Measurements from ENCODE around the gene UST.

Gene UST

DNA sequence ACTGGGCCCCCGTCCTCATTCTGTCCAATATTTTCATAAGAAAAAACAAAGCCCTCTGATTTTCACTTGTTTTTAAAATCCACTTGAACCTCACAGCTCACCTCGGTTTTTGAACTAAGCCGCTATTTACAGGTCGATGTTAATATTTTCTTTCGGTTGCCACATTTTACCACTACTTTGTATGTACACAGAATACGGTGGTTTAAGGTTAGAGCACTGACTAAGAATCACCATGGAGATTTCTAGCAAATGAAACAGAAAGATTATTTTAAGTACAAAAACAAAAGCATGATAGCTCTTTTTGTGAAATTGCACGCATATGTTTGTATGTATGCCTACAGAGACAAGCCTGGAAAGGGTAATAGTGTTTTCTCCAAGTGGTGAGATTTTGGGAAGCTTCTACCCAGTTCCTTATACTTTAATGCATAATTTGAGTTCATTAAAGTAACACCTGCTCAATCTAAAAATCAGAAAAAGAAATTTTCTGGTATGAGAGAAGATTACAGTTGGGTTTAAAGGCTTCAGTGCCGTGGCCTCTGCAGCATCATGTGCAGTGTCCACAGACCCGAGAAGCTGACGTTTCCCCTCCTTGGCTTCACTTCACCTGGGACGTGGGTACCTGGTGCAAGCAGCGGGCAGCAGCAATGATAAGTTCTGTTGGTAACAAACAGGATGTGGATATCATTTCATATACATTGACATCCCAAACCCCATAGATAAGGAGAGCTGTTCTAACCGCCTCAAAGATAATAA, 144.0 kb downstream of the UST start:
- TF ChIP-seq, protein P1, sequence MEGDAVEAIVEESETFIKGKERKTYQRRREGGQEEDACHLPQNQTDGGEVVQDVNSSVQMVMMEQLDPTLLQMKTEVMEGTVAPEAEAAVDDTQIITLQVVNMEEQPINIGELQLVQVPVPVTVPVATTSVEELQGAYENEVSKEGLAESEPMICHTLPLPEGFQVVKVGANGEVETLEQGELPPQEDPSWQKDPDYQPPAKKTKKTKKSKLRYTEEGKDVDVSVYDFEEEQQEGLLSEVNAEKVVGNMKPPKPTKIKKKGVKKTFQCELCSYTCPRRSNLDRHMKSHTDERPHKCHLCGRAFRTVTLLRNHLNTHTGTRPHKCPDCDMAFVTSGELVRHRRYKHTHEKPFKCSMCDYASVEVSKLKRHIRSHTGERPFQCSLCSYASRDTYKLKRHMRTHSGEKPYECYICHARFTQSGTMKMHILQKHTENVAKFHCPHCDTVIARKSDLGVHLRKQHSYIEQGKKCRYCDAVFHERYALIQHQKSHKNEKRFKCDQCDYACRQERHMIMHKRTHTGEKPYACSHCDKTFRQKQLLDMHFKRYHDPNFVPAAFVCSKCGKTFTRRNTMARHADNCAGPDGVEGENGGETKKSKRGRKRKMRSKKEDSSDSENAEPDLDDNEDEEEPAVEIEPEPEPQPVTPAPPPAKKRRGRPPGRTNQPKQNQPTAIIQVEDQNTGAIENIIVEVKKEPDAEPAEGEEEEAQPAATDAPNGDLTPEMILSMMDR (IDR thresholded peaks at IDR 0.05; ENCODE audit: low read depth, low read length), result no peak
- no peak for DNase-seq (ENCODE audit: extremely low read depth, low read depth)

DNA sequence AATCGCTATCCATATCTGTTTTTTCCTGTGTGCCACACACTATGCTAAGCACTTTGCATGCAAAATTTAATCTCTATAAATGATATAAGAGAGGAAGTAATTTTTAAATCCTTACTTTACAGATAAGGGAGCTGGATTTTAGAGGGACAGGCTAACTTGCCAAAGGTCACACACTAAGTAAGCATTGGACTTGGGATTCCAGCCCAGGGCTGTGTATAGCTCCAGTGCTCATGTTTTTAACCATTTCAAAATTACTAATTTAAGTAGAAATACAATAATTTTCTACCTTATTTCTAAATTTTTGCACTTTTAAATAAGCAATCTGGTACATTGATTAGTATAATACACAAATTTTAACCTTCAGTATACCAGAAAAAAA, 144.6 kb downstream of the UST start:
- TF ChIP-seq, protein P1 (IDR thresholded peaks at IDR 0.05; ENCODE audit: low read depth, low read length), result no peak

DNA sequence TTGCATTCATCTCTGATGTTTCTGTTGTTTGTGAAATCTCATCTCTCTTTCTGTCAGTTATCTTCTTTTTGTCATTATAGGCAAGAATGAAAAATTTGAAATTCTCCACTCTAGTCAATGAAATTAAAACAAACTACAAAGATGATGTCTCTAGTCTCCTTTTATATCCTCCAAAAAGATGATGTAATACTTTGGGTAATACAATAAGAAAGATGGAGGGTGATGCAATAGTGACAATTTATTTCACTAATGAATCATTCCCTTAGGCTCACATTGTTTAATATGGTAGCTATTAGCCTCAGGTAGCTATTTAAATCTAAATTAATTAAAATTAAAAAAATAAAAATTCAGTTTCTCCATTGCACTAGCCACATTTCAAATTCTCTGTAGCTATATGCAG, 145.4 kb downstream of the UST start:
- TF ChIP-seq, protein P1 (IDR thresholded peaks at IDR 0.05; ENCODE audit: low read depth, low read length), result no peak

More for the DNA sequence above, 144.6 kb downstream of the UST start:
- DNase-seq (ENCODE audit: extremely low read depth, low read depth), result no peak

DNA sequence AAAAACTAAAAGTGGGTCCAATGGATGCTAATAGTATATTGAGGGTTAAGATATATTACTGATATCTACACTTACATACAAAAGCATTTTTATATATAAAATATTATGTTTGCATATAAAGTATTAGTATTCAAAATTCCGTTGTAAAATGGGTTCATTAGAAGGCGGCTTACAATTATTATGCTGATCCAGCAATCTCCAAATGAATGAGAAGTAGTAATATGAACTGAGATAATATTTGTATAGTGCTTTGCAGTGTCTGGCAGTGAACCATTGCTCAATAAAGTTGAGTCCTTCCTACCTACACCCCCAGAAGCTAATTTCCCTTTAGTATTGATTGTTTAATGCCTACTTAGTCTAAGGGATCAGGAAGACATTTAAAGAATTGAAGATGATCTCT, 146.2 kb downstream of the UST start:
- DNase-seq (ENCODE audit: extremely low read depth, low read depth), result no peak
- TF ChIP-seq, protein P1 (IDR thresholded peaks at IDR 0.05; ENCODE audit: low read depth, low read length), result no peak

More for the DNA sequence above, 145.4 kb downstream of the UST start:
- DNase-seq (ENCODE audit: extremely low read depth, low read depth), result no peak

DNA sequence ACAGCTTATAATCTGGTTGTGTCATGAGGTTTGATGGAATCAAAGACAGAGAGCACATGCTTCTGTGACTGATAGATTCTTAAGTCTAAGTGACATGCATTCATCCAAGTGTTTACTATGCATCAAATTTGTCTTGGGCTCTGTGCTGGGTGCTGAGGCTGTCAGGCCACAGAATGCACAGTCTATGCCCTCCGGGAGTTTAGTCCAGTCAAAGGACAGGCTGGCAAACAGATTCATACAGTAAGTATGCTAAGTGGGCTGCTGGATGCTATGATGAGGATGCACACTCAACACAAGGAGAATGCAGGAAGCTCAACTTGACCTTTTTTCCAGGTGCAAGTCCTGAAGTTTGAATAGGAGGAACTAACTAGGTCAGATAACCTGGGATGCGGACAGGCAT, 146.7 kb downstream of the UST start:
- TF ChIP-seq, protein P1 (IDR thresholded peaks at IDR 0.05; ENCODE audit: low read depth, low read length), result no peak

DNA sequence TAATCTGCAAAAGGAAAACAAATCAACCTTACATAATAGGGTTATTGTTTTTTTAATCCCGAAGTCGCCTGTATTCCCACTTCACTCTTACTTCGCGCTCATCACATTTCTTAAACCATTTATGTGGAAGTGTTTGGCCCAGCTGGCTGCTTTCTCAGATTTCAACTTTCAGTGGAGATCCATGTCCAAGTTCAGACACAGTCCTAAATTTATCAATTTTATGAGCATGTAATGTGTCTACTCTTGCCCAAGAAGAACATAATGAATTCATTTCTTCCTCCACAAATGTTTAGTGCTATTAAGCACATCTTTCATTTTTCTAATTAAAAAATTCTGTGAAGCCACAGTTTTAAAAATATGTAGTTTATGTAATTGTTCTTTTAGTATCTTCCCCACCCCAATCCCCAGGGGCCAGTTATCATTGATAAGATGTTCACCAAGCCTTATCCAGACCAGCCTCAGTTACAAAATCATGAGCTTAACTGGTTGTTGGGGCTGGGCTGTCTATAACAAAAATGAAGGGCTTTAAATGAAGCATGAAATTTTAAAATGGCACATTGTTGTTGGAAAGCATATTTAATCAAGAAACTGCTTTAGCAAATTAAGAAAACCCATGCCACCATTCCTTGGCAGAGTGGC, 151.7 kb downstream of the UST start:
- TF ChIP-seq, protein P1 (IDR thresholded peaks at IDR 0.05; ENCODE audit: low read depth, low read length), result no peak
- no peak for DNase-seq (ENCODE audit: extremely low read depth, low read depth)

More for the DNA sequence above, 146.7 kb downstream of the UST start:
- DNase-seq (ENCODE audit: extremely low read depth, low read depth), result no peak
